ENCODE data around the gene TMX2.
"Not testable (repeated sequence)": the region's sequence is repeated elsewhere in the genome, so short reads cannot be mapped to it uniquely, and the experiment has no call there.

Gene TMX2

DNA sequence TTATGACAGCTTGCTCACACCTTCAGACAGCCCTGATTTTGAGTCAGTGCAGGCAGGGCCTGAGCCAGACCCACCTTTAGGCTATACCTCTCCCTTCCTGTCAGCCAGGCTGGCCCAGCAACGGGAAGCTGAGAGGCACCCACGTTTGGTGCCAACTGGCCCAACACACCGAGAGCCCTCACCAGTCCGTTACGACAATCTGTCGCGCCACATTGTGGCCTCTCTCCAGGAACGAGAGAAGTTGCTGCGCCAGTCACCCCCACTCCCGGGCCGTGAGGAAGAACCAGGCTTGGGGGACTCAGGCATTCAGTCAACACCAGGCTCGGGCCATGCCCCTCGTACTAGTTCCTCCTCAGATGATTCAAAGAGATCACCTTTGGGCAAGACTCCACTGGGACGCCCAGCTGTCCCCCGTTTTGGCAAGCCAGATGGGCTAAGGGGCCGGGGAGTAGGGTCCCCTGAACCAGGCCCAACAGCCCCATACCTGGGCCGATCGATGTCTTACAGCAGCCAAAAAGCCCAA lies 13.5 kb upstream of the TMX2 start:
- TF ChIP-seq, protein P1, sequence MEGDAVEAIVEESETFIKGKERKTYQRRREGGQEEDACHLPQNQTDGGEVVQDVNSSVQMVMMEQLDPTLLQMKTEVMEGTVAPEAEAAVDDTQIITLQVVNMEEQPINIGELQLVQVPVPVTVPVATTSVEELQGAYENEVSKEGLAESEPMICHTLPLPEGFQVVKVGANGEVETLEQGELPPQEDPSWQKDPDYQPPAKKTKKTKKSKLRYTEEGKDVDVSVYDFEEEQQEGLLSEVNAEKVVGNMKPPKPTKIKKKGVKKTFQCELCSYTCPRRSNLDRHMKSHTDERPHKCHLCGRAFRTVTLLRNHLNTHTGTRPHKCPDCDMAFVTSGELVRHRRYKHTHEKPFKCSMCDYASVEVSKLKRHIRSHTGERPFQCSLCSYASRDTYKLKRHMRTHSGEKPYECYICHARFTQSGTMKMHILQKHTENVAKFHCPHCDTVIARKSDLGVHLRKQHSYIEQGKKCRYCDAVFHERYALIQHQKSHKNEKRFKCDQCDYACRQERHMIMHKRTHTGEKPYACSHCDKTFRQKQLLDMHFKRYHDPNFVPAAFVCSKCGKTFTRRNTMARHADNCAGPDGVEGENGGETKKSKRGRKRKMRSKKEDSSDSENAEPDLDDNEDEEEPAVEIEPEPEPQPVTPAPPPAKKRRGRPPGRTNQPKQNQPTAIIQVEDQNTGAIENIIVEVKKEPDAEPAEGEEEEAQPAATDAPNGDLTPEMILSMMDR (IDR thresholded peaks at IDR 0.05; ENCODE audit: low read depth, low read length), result no peak
- Histone ChIP-seq H3K27me3 (no peaks in the 10 kb centered on the region), H3K4me1 (no peaks in the 10 kb centered on the region), H3K9me3 (no peaks in the 10 kb centered on the region), H3K4me3 (ENCODE audit: low read depth, low read length) (no peak overlapping the region), H3K36me3 (peaks cover 12% of the 10 kb centered on the region)
- DNase-seq, result no peak

DNA sequence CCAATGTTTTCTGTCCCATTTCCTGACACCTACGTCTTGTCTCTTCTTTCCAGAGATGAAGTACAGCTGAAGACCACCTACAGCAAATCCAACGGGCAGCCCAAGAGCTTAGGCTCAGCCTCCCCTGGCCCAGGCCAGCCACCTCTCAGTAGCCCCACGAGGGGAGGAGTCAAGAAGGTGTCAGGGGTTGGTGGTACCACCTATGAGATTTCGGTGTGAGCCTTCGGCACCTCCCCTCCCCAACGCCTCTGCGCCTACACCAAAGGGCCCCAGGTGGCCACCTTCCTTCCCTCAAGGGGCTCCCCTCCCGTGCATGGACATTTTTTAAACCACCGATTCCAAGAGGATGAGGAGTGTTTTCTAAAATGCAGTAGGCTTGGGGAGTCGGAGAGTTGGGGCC lies 12.6 kb upstream of the TMX2 start:
- no peaks in the 10 kb centered on the region for H3K4me1 ChIP-seq
- no peak overlapping the region for H3K4me3 ChIP-seq (ENCODE audit: low read depth, low read length)
- no peaks in the 10 kb centered on the region for H3K9me3 ChIP-seq
- no peaks in the 10 kb centered on the region for H3K27me3 ChIP-seq
- TF ChIP-seq, protein P1 (IDR thresholded peaks at IDR 0.05; ENCODE audit: low read depth, low read length), result no peak
- no peak for DNase-seq
- H3K36me3 ChIP-seq, result peaks cover 12% of the 10 kb centered on the region

DNA sequence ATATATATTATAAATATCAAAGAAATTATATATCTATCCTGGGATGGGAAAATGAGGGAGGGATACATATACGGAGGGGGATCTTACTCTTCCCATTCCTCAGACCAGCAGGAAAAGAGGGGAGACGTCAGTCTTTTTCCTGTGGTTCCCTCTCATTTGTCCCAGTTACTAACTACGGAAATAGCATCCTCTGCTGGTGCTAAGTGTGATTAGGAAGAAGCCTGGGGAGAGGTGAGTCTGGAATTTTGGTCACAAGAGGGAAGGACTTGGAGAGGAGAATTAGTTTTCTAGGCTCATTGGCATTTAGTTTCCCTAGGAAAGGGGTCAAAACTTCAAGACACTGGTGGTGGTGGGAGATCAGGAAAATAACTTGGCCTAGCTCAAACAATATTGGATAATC lies 12.0 kb upstream of the TMX2 start:
- no peak overlapping the region for H3K4me3 ChIP-seq (ENCODE audit: low read depth, low read length)
- TF ChIP-seq, protein P1 (IDR thresholded peaks at IDR 0.05; ENCODE audit: low read depth, low read length), result no peak
- no peaks in the 10 kb centered on the region for H3K4me1 ChIP-seq
- H3K36me3 ChIP-seq, result peaks cover 12% of the 10 kb centered on the region
- no peaks in the 10 kb centered on the region for H3K27me3 ChIP-seq
- H3K9me3 ChIP-seq, result no peaks in the 10 kb centered on the region
- no peak for DNase-seq

DNA sequence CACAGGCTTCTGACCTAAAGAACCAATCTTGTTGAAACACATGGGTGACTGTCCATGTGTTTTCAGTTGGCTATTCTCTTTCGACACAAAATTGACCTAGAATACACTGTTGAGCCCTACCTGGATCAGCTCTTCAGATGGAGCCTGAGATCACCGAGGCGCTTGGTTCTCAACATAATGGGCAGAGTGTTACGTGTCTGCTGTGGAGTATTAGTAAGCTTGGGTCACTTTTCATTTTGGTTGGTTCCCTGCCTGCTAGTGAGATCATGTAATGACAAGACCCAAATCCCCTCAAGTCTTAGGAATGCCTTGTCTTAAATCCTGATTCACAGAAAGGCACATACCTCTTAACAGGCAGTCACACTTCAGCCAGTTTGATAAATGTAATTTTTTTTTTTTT lies 9.1 kb upstream of the TMX2 start:
- no peak for DNase-seq
- Histone ChIP-seq H3K9me3 (no peaks in the 10 kb centered on the region), H3K4me3 (ENCODE audit: low read depth, low read length) (no peak overlapping the region), H3K4me1 (no peaks in the 10 kb centered on the region), H3K36me3 (peaks cover 12% of the 10 kb centered on the region), H3K27me3 (no peaks in the 10 kb centered on the region)
- TF ChIP-seq, protein P1 (IDR thresholded peaks at IDR 0.05; ENCODE audit: low read depth, low read length), result no peak

DNA sequence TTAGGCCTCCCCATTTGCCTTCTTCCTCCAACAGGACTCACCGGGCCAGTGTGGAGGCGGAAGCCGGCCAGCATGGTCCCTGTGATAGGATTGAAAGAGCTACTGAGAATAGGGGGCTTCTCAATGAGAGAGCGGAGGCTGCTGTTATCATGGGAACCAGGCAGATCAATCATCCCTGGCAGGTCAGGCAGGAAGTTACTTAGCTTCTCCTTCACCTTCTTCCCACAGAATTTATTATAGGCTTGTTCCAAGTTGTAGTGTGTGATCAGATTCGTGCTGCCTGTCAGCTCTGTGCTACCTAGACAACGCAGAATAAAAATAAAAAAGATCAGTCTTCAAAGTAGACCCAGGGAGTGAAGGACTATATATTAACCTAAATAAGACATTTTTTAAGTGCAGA lies 7.5 kb upstream of the TMX2 start:
- TF ChIP-seq, protein P1 (IDR thresholded peaks at IDR 0.05; ENCODE audit: low read depth, low read length), result no peak
- Histone ChIP-seq H3K4me3 (ENCODE audit: low read depth, low read length) (no peak overlapping the region), H3K4me1 (no peaks in the 10 kb centered on the region), H3K9me3 (no peaks in the 10 kb centered on the region), H3K36me3 (peaks cover under 1% of the 10 kb centered on the region; the same call in 1 of the 2 replicates), H3K27me3 (no peaks in the 10 kb centered on the region)
- DNase-seq, result no peak

DNA sequence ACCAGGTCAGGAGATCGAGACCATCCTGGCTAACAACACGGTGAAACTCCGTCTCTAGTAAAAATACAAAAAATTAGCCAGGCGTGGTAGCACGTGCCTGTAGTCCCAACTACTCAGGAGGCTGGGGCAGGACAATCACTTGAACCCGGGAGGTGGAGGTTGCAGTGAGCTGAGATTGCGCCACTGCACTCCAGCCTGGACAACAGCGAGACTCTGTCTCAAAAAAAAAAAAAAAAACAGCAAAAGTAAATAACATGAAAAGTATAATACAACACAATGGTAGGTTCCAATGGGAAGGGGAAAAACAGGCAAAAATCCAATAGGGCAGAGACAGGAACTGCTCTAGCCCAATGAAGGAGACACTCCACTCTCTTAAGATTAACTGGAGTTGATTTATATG lies 7.0 kb upstream of the TMX2 start:
- H3K27me3 ChIP-seq; H3K4me3 ChIP-seq (ENCODE audit: low read depth, low read length); H3K36me3 ChIP-seq; H3K4me1 ChIP-seq; H3K9me3 ChIP-seq; DNase-seq: not testable (repeated sequence)

Measured in BE2C (cell line).